Tibial nerve (tissue), 3 donors: Measurements from ENCODE around the gene TMEM239.

Experiments used
- POLR2A ChIP-seq, 2 donors: fragments of 450-650 bp; IDR thresholded peaks; one replicate each; pipeline ENCODE4 v1.6.1; 2017; ENCODE audit warnings: antibody characterized with exemption in 2 of 2, mild to moderate bottlenecking in 2 of 2, moderate library complexity in 2 of 2
- TF ChIP-seq, protein P1 (sequence below), 5 experiments: fragments of 200-600 bp in 3 of 5; fragments of 450-650 bp in 2 of 5; sonication (generic) in 3 of 5; IDR thresholded peaks; one replicate each; pipeline ENCODE4 v1.5.1; 2016 to 2019; ENCODE audit warnings: antibody characterized with exemption in 5 of 5, mild to moderate bottlenecking in 3 of 5, moderate library complexity in 2 of 5

- TF ChIP-seq, protein P1, sequence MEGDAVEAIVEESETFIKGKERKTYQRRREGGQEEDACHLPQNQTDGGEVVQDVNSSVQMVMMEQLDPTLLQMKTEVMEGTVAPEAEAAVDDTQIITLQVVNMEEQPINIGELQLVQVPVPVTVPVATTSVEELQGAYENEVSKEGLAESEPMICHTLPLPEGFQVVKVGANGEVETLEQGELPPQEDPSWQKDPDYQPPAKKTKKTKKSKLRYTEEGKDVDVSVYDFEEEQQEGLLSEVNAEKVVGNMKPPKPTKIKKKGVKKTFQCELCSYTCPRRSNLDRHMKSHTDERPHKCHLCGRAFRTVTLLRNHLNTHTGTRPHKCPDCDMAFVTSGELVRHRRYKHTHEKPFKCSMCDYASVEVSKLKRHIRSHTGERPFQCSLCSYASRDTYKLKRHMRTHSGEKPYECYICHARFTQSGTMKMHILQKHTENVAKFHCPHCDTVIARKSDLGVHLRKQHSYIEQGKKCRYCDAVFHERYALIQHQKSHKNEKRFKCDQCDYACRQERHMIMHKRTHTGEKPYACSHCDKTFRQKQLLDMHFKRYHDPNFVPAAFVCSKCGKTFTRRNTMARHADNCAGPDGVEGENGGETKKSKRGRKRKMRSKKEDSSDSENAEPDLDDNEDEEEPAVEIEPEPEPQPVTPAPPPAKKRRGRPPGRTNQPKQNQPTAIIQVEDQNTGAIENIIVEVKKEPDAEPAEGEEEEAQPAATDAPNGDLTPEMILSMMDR (IDR thresholded peaks at IDR 0.05): no peak
- no peak for TF ChIP-seq POLR2A (IDR thresholded peaks at IDR 0.05)
Measured at GRCh38 chr20:2817341-2817726, 1.2 kb downstream of the TMEM239 start.
